Activated CD4-positive, alpha-beta T cell treated with anti-CD3 and anti-CD28 coated beads, Interleukin-2, amount 10 ng/mL, durations not matched to agents 24 days and 14 days (primary cell): ENCODE measurements around the gene LPP. TPM values are rescaled to one million over a fixed set of nuclear protein-coding genes. Genes with fewer than 3 reads are reported as not detected.

ENCODE experiments used
- DNase-seq: peaks from one replicate; pipeline ENCODE4 v3.0.0; 2022
- H3K27ac Mint-ChIP-seq: one replicate; pipeline ENCODE4 v1.8.0; 2022; ENCODE audit warnings: mild to moderate bottlenecking, mixed read lengths
- H3K27me3 Mint-ChIP-seq: one replicate; pipeline ENCODE4 v1.8.0; 2022; ENCODE audit warnings: mixed read lengths
- H3K36me3 Mint-ChIP-seq: one replicate; pipeline ENCODE4 v1.8.0; 2022; ENCODE audit warnings: low read depth, mild to moderate bottlenecking, mixed read lengths
- H3K4me1 Mint-ChIP-seq: one replicate; pipeline ENCODE4 v1.8.0; 2021; ENCODE audit warnings: mixed read lengths
- H3K4me3 Mint-ChIP-seq: one replicate; pipeline ENCODE4 v1.8.0; 2022; ENCODE audit warnings: mild to moderate bottlenecking, moderate library complexity, mixed read lengths
- H3K9me3 Mint-ChIP-seq: one replicate; pipeline ENCODE4 v1.8.0; 2021; ENCODE audit warnings: mixed read lengths
- intact Hi-C: fragments of 100-400 bp; cut with micrococcal nuclease; formaldehyde crosslinking; loops from one replicate; pipeline ENCODE4 v1.15.1; 2023
- total RNA-seq: library from RNA; stranded (reverse); gene quantifications from 2 replicates; pipeline ENCODE4 v1.2.3, GENCODE V29; 2022

Gene LPP
- total RNA-seq, 1 donor from 2014 or later, result 41.4 TPM

DNA sequence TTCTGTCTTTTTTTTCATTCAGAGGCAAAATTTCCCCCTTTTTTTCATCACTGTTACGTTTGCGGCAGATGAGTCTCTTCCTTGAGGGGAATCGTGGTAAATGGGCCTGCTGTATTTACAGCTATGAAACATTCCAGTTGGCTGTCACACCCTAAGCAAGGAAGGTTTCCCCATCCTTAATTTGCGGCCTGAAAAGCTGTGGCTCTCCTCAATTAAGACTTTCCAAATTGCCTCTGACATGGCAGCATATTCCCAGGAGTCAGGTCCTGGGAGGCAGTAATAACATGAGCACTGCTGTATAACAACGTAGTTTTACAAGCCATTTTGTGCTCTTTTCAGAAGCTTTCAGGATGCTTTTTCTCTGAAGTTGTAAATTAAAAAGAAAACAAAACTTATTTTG lies 420.9 kb downstream of the LPP start:
- H3K27ac Mint-ChIP-seq, result no peak overlapping the region
- no peaks in the 10 kb centered on the region for H3K9me3 Mint-ChIP-seq
- H3K4me1 Mint-ChIP-seq, result peaks cover 3% of the 10 kb centered on the region
- H3K36me3 Mint-ChIP-seq, result no peaks in the 10 kb centered on the region
- intact Hi-C loops, result no loop called here
- no peaks in the 10 kb centered on the region for H3K27me3 Mint-ChIP-seq
- no peak overlapping the region for H3K4me3 Mint-ChIP-seq
- no peak for DNase-seq

DNA sequence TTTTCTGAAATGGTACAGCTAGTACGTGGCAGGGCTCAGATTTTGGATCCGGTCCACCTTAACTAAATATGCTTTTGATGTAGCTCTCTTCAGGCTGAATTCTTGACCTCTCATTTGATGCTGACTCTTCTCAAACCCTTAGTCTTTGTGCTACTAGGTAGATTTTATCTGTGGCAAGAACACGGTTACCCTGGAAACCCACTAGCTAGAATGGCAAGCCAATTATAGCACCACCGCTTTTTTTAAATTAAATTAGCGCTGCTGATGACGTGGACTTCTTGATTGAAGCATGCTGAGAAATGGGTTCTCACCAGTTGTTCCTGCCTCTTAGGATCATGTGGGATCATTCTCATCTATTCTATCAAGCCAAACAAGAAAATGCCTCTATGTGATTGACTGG lies 421.5 kb downstream of the LPP start:
- intact Hi-C loops, result no loop called here

GRCh38 chr3:188577539-188577938 lies 423.6 kb downstream of the LPP start:
- intact Hi-C loops, result no loop called here

More for the DNA sequence above, 421.5 kb downstream of the LPP start:
- Mint-ChIP-seq H3K4me1 (peaks cover 7% of the 10 kb centered on the region), H3K36me3 (no peaks in the 10 kb centered on the region), H3K9me3 (no peaks in the 10 kb centered on the region), H3K27me3 (no peaks in the 10 kb centered on the region), H3K27ac (no peak overlapping the region), H3K4me3 (no peak overlapping the region)
- no peak for DNase-seq

DNA sequence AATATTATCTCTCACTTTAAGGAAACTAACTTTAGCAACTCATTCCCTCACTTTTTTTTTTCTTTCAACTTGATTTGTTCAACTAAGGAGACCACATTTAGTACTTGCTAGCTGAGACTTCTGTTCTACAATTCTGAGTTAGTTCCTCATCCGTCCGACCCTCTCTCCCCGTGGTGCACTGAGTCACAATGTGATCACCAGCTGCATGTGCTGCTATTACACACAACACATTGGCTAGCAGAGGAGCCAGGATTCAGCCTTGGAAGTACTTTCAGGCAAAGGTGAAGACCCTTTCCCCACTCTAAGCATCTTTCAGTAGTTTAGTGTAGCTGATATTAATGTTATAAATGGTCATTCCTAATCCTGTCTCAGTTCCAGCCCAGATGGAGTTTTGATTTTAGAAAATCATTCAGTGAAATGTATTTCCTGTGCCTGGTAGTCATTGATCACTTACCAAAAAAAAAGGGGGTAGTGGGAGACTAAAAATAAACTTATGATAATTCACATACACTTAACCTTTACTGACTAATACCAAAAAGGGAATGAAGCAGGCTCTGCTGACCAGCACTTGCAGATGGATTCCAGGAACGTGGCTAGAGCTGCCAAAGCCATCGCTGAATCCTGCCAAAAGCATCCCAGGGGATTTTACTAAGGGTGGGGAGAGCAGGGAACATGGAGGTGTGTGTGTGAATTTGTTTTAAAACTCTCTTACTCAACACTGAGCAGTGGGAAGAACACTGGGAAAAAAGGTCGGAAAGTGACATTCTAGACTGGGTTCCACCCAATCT lies 424.8 kb downstream of the LPP start:
- H3K27ac Mint-ChIP-seq, result no peak overlapping the region

More at GRCh38 chr3:188577539-188577938, 423.6 kb downstream of the LPP start:
- no peaks in the 10 kb centered on the region for H3K9me3 Mint-ChIP-seq
- no peaks in the 10 kb centered on the region for H3K27me3 Mint-ChIP-seq
- no peak for DNase-seq
- H3K4me3 Mint-ChIP-seq, result no peak overlapping the region
- peaks cover 7% of the 10 kb centered on the region for H3K4me1 Mint-ChIP-seq
- H3K27ac Mint-ChIP-seq, result no peak overlapping the region
- H3K36me3 Mint-ChIP-seq, result no peaks in the 10 kb centered on the region

GRCh38 chr3:188580223-188580622 lies 426.3 kb downstream of the LPP start:
- H3K4me1 Mint-ChIP-seq, result peaks cover 12% of the 10 kb centered on the region
- H3K27ac Mint-ChIP-seq, result no peak overlapping the region
- intact Hi-C loops, result loop anchor here (5.0 to 10.0 kb wide), 7 partner anchors 145 to 605 kb away; partner anchors contain the start of gene LPP
- H3K27me3 Mint-ChIP-seq, result no peaks in the 10 kb centered on the region
- no peak overlapping the region for H3K4me3 Mint-ChIP-seq
- no peak for DNase-seq
- H3K36me3 Mint-ChIP-seq, result no peaks in the 10 kb centered on the region
- H3K9me3 Mint-ChIP-seq, result no peaks in the 10 kb centered on the region

More for the DNA sequence above, 424.8 kb downstream of the LPP start:
- H3K9me3 Mint-ChIP-seq, result no peaks in the 10 kb centered on the region
- no peak overlapping the region for H3K4me3 Mint-ChIP-seq
- DNase-seq, result no peak
- peaks cover 4% of the 10 kb centered on the region for H3K4me1 Mint-ChIP-seq
- intact Hi-C loops, result no loop called here
- H3K36me3 Mint-ChIP-seq, result no peaks in the 10 kb centered on the region
- H3K27me3 Mint-ChIP-seq, result no peaks in the 10 kb centered on the region

- DNase-seq, result no peak
- intact Hi-C loops, result loop anchor here (5.0 to 10.0 kb wide), 7 partner anchors 144 to 606 kb away; partner anchors contain the start of gene LPP
- peaks cover 14% of the 10 kb centered on the region for H3K4me1 Mint-ChIP-seq
- no peak overlapping the region for H3K27ac Mint-ChIP-seq
- H3K36me3 Mint-ChIP-seq, result no peaks in the 10 kb centered on the region
- no peak overlapping the region for H3K4me3 Mint-ChIP-seq
- H3K9me3 Mint-ChIP-seq, result no peaks in the 10 kb centered on the region
- H3K27me3 Mint-ChIP-seq, result no peaks in the 10 kb centered on the region
Measured at GRCh38 chr3:188580659-188581058, 426.7 kb downstream of the LPP start.

DNA sequence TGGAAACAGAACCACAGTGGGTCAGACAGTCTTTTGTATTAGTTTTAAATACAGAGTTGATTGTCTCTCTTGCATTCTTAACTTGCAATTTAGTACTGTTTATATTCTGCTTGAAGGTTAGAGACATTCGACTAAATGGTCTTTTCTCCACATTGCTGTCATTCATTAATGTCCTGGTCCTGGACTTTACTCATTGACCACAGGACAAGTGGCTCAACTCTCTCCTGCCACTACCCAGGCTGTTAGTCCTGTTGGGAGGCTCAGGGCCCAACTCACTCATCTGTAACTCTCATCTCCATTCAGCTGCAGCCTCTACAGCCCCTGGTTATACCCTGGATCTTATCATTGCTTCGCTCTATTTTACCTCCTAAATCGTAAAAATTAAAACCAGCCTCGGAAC lies 427.4 kb downstream of the LPP start:
- Mint-ChIP-seq H3K36me3 (no peaks in the 10 kb centered on the region), H3K4me1 (peaks cover 14% of the 10 kb centered on the region), H3K27me3 (no peaks in the 10 kb centered on the region), H3K9me3 (no peaks in the 10 kb centered on the region), H3K4me3 (no peak overlapping the region), H3K27ac (no peak overlapping the region)
- DNase-seq, result no peak
- intact Hi-C loops, result loop anchor here (5.0 to 10.0 kb wide), 7 partner anchors 143 to 607 kb away; partner anchors contain the start of gene LPP

DNA sequence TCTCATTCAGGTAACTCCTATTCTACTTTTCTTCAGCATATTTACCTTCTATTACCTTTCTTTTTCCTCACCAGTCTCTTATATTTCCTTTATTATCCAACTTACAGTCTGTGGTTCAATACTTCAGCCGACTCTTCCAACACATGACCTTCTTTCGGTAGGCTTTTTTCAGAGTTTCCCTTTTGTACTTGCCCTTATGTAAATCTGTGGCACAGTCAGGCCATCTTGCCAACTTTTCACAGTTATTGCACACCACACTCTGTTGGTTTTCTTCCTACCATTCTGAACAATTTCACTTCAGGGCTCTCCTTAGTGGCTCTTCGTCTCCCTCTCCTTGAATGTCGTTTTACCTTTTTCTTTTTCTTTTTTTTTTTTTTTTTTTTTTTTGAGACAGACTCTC lies 427.8 kb downstream of the LPP start:
- intact Hi-C loops, result loop anchor here (5.0 to 10.0 kb wide), 7 partner anchors 143 to 607 kb away; partner anchors contain the start of gene LPP
- Mint-ChIP-seq H3K36me3 (no peaks in the 10 kb centered on the region), H3K9me3 (no peaks in the 10 kb centered on the region), H3K27ac (no peak overlapping the region), H3K4me3 (no peak overlapping the region), H3K27me3 (no peaks in the 10 kb centered on the region), H3K4me1 (peaks cover 14% of the 10 kb centered on the region)
- no peak for DNase-seq

DNA sequence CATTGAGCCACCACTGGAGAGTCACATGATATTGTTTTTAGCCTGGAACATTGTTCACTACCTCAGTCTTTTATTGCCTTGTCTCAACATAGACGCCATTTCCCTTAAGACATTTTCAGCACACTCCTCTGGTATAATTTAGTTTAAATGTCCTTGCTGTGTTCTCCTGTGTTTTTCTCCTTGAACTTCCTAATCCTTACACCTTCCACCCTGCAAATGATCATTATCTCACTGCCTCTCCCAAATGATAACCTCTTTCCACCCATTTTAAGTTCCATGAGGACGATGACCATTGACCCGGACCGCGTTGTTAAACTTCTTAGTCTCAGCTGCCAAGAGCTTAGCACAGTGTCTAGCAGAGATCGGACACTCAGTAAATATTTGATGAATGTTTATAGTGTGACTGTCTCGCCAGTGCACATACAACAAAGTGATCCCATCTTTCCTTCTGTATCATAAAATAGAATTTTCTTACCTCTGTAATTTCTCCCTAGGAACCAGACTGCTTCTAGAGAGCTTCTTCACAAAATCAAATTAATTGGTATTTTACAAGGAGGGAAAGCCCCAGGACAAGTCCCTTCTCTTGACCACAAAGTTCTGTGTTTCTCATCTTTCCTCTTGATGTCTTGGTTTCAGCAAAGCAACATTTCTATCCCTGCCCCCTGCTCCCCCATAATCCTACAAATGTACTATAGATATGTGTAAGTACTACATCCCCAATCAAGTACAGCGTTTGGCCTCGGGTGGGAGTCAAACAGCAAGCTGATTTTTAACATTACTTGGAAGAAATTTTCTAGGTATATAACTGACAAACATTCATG lies 429.6 kb downstream of the LPP start:
- H3K36me3 Mint-ChIP-seq, result no peaks in the 10 kb centered on the region
- H3K27me3 Mint-ChIP-seq, result no peaks in the 10 kb centered on the region
- H3K27ac Mint-ChIP-seq, result no peak overlapping the region
- H3K9me3 Mint-ChIP-seq, result no peaks in the 10 kb centered on the region
- H3K4me1 Mint-ChIP-seq, result peaks cover 14% of the 10 kb centered on the region
- intact Hi-C loops, result loop anchor here (1.0 to 10.0 kb wide), 11 partner anchors 141 to 845 kb away; partner anchors contain the start of gene LPP
- H3K4me3 Mint-ChIP-seq, result no peak overlapping the region
- DNase-seq, result peak; percentile 57

DNA sequence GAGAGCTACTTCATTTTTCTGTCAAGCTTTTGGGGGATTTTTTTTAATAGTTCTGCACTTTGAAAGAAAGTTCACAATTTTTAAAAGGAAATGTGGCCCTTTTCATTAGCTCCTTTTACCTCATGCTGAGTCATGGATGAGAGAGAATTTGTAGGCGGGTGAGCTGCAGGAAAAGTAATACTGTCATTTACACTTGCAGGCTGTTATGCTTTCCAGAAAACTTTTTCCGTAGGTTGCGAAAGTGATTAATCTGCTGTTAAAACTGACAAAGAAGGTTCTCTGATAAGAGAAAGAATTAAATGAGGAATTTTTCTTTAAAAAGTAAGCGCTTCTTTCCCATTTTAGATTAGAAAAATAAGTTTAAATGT lies 430.2 kb downstream of the LPP start:
- H3K4me3 Mint-ChIP-seq, result no peak overlapping the region
- no peak for DNase-seq
- H3K36me3 Mint-ChIP-seq, result no peaks in the 10 kb centered on the region
- H3K4me1 Mint-ChIP-seq, result peaks cover 14% of the 10 kb centered on the region
- intact Hi-C loops, result loop anchor here (1.0 to 10.0 kb wide), 11 partner anchors 141 to 845 kb away; partner anchors contain the start of gene LPP
- no peaks in the 10 kb centered on the region for H3K9me3 Mint-ChIP-seq
- no peaks in the 10 kb centered on the region for H3K27me3 Mint-ChIP-seq
- no peak overlapping the region for H3K27ac Mint-ChIP-seq

DNA sequence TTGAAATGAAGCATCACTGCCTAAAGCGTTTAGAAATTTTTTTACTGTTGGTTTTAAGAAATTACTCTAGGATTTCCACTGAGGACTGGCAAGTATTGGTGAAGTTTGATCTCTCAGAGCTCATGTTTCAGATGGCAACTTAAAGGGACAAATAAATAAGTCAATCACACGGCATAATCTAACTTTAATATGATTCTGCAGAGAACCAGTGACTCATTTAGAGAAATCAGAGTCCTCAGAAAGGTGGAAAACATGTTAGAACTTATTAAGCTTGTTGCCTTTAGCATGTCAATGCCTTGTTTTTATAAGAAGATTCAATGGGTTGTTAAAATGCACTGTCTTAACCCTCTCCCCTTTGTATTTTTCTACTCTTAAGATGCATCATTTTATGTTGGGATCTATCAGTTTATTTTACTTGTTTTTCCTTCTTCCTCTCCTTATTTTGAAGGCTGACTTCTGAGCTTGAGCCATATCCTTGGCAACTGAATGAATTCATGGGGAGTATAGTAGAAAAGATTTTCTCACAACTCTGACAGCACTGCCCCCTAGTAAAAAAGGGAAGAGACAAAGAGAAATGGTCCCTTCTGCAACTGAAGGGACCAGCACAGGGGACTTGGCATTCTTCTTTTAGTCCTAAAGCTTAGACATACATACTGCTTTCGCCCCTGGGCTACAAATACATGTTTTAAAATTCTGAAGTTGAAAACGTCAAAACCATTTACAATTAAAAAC lies 431.2 kb downstream of the LPP start:
- no peak overlapping the region for H3K4me3 Mint-ChIP-seq
- no peaks in the 10 kb centered on the region for H3K27me3 Mint-ChIP-seq
- H3K9me3 Mint-ChIP-seq, result no peaks in the 10 kb centered on the region
- H3K4me1 Mint-ChIP-seq, result peaks cover 14% of the 10 kb centered on the region
- H3K36me3 Mint-ChIP-seq, result no peaks in the 10 kb centered on the region
- DNase-seq, result no peak
- H3K27ac Mint-ChIP-seq, result peak overlapping the region; percentile 54
- intact Hi-C loops, result loop anchor here (1.0 to 10.0 kb wide), 11 partner anchors 140 to 846 kb away; partner anchors contain the start of gene LPP

DNA sequence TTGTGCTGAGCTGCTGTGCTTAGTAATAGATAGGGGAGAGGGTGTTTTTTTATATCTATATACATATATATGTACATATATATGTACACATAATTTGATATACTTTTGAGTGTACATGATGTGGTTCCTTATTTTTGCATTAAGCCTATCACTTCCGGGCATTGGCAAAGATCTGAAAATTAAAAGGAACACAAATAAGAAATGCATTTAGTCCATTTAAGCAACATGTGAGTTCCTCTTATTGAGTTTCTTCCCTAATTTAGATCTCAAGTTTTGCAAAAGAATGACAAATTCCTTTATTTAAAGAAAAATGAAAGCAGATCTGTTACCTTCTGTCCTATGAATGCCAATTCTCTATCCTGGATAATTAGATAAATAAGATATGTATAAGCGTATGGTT lies 435.1 kb downstream of the LPP start:
- no peak overlapping the region for H3K27ac Mint-ChIP-seq
- no peaks in the 10 kb centered on the region for H3K36me3 Mint-ChIP-seq
- no peaks in the 10 kb centered on the region for H3K9me3 Mint-ChIP-seq
- H3K27me3 Mint-ChIP-seq, result no peaks in the 10 kb centered on the region
- intact Hi-C loops, result loop anchor here (10.0 kb wide), 4 partner anchors 136 to 614 kb away; partner anchors contain the start of gene LPP
- H3K4me3 Mint-ChIP-seq, result no peak overlapping the region
- no peak for DNase-seq
- H3K4me1 Mint-ChIP-seq, result peaks cover 13% of the 10 kb centered on the region

DNA sequence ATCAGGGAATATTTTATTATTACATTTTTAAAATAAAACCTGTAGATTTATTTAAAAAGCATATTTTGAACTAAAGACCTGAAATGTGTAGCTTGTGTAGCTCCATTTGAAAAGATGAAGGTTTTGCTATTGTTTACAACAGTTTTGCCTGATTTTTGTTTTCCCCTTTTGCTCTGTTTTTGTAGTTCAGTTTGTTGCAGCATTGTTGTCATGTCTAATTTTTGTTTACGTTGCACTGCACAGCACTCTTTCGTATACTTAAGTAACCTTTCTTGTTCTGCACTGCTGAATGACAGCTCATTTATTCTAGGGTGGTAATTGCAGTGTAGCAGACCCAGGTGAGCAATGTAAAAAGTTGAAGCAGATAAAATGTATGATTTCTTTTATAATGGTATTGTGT lies 435.8 kb downstream of the LPP start:
- no peak for DNase-seq
- intact Hi-C loops, result loop anchor here (10.0 kb wide), 4 partner anchors 135 to 615 kb away; partner anchors contain the start of gene LPP
- H3K4me3 Mint-ChIP-seq, result no peak overlapping the region
- no peaks in the 10 kb centered on the region for H3K27me3 Mint-ChIP-seq
- no peaks in the 10 kb centered on the region for H3K9me3 Mint-ChIP-seq
- no peak overlapping the region for H3K27ac Mint-ChIP-seq
- no peaks in the 10 kb centered on the region for H3K36me3 Mint-ChIP-seq
- H3K4me1 Mint-ChIP-seq, result peaks cover 9% of the 10 kb centered on the region
